Astrocyte (in vitro differentiated cells and primary cell): ENCODE data around the gene OSBPL3. TPM values are rescaled to one million over a fixed set of nuclear protein-coding genes. Genes with fewer than 3 reads are reported as not detected.

Source experiments
- DNase-seq: peaks from one replicate; pipeline ENCODE4 v3.0.0-alpha.2; 2010; ENCODE audit warnings: low read depth
- FAIRE-seq: peaks from 2 replicates; lab custom pipeline; 2011; peaks lifted over from hg19 to GRCh38; lab: Jason Lieb, UNC
- H2AFZ ChIP-seq: 2 replicates; pipeline ENCODE4 v1.6.0; 2012; ENCODE audit warnings: low read depth, low read length, inconsistent platforms
- H3K27ac ChIP-seq: 2 replicates; pipeline ENCODE4 v1.5.1; 2011; ENCODE audit warnings: low read depth, low read length, inconsistent platforms
- H3K27me3 ChIP-seq: 2 replicates; pipeline ENCODE4 v1.6.0; 2011; ENCODE audit warnings: low read length, inconsistent platforms; ENCODE audit not compliant: insufficient read depth
- H3K36me3 ChIP-seq: 2 replicates; pipeline ENCODE4 v1.5.1; 2011; ENCODE audit warnings: low read length, inconsistent platforms; ENCODE audit not compliant: insufficient read depth
- H3K4me1 ChIP-seq: 2 replicates; pipeline ENCODE4 v1.5.1; 2011; ENCODE audit warnings: low read length, inconsistent platforms; ENCODE audit not compliant: insufficient read depth
- H3K4me2 ChIP-seq: 2 replicates; pipeline ENCODE4 v1.6.0; 2012; ENCODE audit warnings: low read length, inconsistent platforms
- H3K4me3 ChIP-seq: 2 replicates; pipeline ENCODE4 v1.5.1; 2011; ENCODE audit warnings: low read depth, mild to moderate bottlenecking, low read length, inconsistent platforms; ENCODE audit not compliant: insufficient read depth
- H3K79me2 ChIP-seq: 2 replicates; pipeline ENCODE4 v1.6.0; 2012; ENCODE audit warnings: mild to moderate bottlenecking, low read length, inconsistent platforms; ENCODE audit not compliant: insufficient read depth
- H3K9ac ChIP-seq: 2 replicates; pipeline ENCODE4 v1.6.0; 2012; ENCODE audit warnings: mild to moderate bottlenecking, low read length, inconsistent platforms
- H3K9me3 ChIP-seq: 2 replicates; pipeline ENCODE4 v1.5.1; 2012; ENCODE audit warnings: low read depth, mild to moderate bottlenecking, low read length, inconsistent platforms; ENCODE audit not compliant: insufficient read depth
- H4K20me1 ChIP-seq: 2 replicates; pipeline ENCODE4 v1.6.0; 2012; ENCODE audit warnings: low read length, inconsistent platforms; ENCODE audit not compliant: insufficient read depth
- H3K27ac Mint-ChIP-seq: one replicate; pipeline ENCODE4 v1.8.0; 2021; ENCODE audit warnings: mild to moderate bottlenecking, mixed read lengths; ENCODE audit not compliant: unreplicated experiment
- H3K27me3 Mint-ChIP-seq: one replicate; pipeline ENCODE4 v1.8.0; 2021; ENCODE audit warnings: low read depth, mixed read lengths; ENCODE audit not compliant: unreplicated experiment
- H3K36me3 Mint-ChIP-seq: one replicate; pipeline ENCODE4 v1.8.0; 2021; ENCODE audit warnings: low read depth, mixed read lengths; ENCODE audit not compliant: unreplicated experiment
- H3K4me1 Mint-ChIP-seq: one replicate; pipeline ENCODE4 v1.8.0; 2021; ENCODE audit warnings: low read depth, mixed read lengths; ENCODE audit not compliant: unreplicated experiment
- H3K4me3 Mint-ChIP-seq: one replicate; pipeline ENCODE4 v1.8.0; 2021; ENCODE audit warnings: mild to moderate bottlenecking, moderate library complexity, mixed read lengths; ENCODE audit not compliant: unreplicated experiment
- H3K9me3 Mint-ChIP-seq: one replicate; pipeline ENCODE4 v1.8.0; 2021; ENCODE audit warnings: mild to moderate bottlenecking, mixed read lengths; ENCODE audit not compliant: unreplicated experiment
- CTCF ChIP-seq: IDR thresholded peaks from 2 replicates; pipeline ENCODE4 v1.5.1; 2011; ENCODE audit warnings: low read depth, mild to moderate bottlenecking, inconsistent platforms, low read length, moderate library complexity; ENCODE audit not compliant: insufficient read depth
- EZH2 ChIP-seq: IDR thresholded peaks from 2 replicates; pipeline ENCODE4 v1.6.1; 2012; ENCODE audit warnings: mild to moderate bottlenecking, low read length, inconsistent platforms; ENCODE audit not compliant: insufficient read depth
- total RNA-seq: library from RNA; stranded (reverse); gene quantifications from 2 replicates; pipeline ENCODE4 v1.2.1, GENCODE V29; 2021

OSBPL3 gene
- total RNA-seq, 1 donor from 2014 or later, result 62.9 TPM

DNA sequence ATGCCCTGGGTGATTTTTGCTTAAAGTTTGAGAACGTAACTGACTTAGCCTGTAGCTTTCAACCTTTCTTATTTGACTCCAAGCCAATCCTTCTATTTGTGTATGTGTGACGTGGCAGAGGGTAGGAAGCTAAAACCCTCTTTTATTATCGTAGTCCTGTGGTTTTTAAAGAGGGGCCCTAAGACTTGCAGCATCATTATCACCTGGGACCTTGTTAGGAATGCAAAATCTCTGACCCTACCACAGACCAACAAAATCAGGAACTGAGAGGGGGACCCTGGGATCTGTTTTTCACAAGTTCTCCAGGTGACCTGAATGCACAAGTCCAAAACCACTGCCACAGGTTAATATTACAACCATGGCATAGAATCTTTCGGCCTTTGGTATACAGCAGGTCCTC is 80.1 kb downstream of the OSBPL3 start:
- Mint-ChIP-seq H3K36me3 (peaks cover 2% of the 10 kb centered on the region), H3K4me3 (no peak overlapping the region), H3K27ac (no peak overlapping the region), H3K27me3 (no peaks in the 10 kb centered on the region), H3K9me3 (no peaks in the 10 kb centered on the region), H3K4me1 (peaks cover 22% of the 10 kb centered on the region)
- Histone ChIP-seq H3K27me3 (no peaks in the 10 kb centered on the region), H3K9me3 (no peaks in the 10 kb centered on the region), H3K9ac (no peak overlapping the region), H3K27ac (no peak overlapping the region), H2AFZ (no peak overlapping the region), H3K79me2 (peaks cover 90% of the 10 kb centered on the region), H3K36me3 (no peaks in the 10 kb centered on the region), H3K4me3 (no peak overlapping the region), H3K4me2 (no peak overlapping the region), H4K20me1 (peaks cover 18% of the 10 kb centered on the region), H3K4me1 (peaks cover 12% of the 10 kb centered on the region)
- FAIRE-seq, result no peak
- DNase-seq, result no peak
- TF ChIP-seq EZH2 (no peak), CTCF (no peak)

- Histone ChIP-seq H3K27me3 (no peaks in the 10 kb centered on the region), H3K4me3 (no peak overlapping the region), H3K4me2 (peak overlapping the region; percentile 65), H3K27ac (peak overlapping the region; percentile 20), H3K9me3 (no peaks in the 10 kb centered on the region), H3K79me2 (peaks cover 90% of the 10 kb centered on the region), H3K4me1 (peaks cover 12% of the 10 kb centered on the region), H4K20me1 (peaks cover 25% of the 10 kb centered on the region), H3K36me3 (no peaks in the 10 kb centered on the region), H2AFZ (no peak overlapping the region), H3K9ac (no peak overlapping the region)
- no peak for TF ChIP-seq EZH2
- TF ChIP-seq CTCF, result no peak
- H3K9me3 Mint-ChIP-seq, result no peaks in the 10 kb centered on the region
- no peak for DNase-seq
- peaks cover 2% of the 10 kb centered on the region for H3K36me3 Mint-ChIP-seq
- FAIRE-seq, result no peak
- H3K27ac Mint-ChIP-seq, result no peak overlapping the region
- no peaks in the 10 kb centered on the region for H3K27me3 Mint-ChIP-seq
- no peak overlapping the region for H3K4me3 Mint-ChIP-seq
- peaks cover 24% of the 10 kb centered on the region for H3K4me1 Mint-ChIP-seq
These were observed 80.8 kb downstream of the OSBPL3 start for GRCh38 chr7:24899161-24899560.

DNA sequence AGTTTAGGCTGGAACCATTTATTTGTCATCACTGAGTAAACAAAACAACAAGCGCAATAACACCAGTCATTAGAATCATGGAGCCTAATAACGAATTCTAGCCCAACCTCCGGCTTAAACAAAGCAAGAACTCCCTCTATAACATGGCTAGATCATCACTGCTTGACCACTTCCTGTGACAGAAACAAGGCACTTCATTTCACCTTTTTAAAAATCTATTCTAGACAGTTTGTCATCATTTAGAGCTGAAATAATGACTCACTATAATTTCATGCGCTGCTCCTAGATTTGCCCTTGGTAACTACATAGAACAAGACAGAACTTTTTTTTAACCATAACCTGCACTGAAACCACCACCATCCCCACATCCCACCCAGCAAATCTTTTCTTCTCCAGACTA is 81.3 kb downstream of the OSBPL3 start:
- peaks cover 25% of the 10 kb centered on the region for H4K20me1 ChIP-seq
- Mint-ChIP-seq H3K27me3 (no peaks in the 10 kb centered on the region), H3K36me3 (peaks cover 2% of the 10 kb centered on the region), H3K9me3 (no peaks in the 10 kb centered on the region), H3K4me3 (no peak overlapping the region), H3K27ac (no peak overlapping the region), H3K4me1 (peaks cover 27% of the 10 kb centered on the region)
- TF ChIP-seq CTCF (no peak), EZH2 (no peak)
- no peaks in the 10 kb centered on the region for H3K27me3 ChIP-seq
- peaks cover 88% of the 10 kb centered on the region for H3K79me2 ChIP-seq
- DNase-seq (peak; percentile 78), FAIRE-seq (peak; percentile 49)
- peak overlapping the region; percentile 51 for H3K27ac ChIP-seq
- H2AFZ ChIP-seq, result no peak overlapping the region
- H3K9ac ChIP-seq, result no peak overlapping the region
- peak overlapping the region; percentile 65 for H3K4me2 ChIP-seq
- no peak overlapping the region for H3K4me3 ChIP-seq
- no peaks in the 10 kb centered on the region for H3K9me3 ChIP-seq
- H3K4me1 ChIP-seq, result peaks cover 12% of the 10 kb centered on the region
- no peaks in the 10 kb centered on the region for H3K36me3 ChIP-seq
